GM12891 (cell line): Measurements from ENCODE around the gene NDUFS7.

Source experiments
- DNase-seq: peaks from one replicate; pipeline ENCODE4 v3.0.0; 2011; ENCODE audit warnings: low spot score; ENCODE audit not compliant: insufficient read length
- FAIRE-seq: peaks from 2 replicates; lab custom pipeline; 2011; peaks lifted over from hg19 to GRCh38; lab: Jason Lieb, UNC
- PAX5 ChIP-seq: IDR thresholded peaks from 2 replicates; pipeline ENCODE4 v1.6.1; 2011; ENCODE audit warnings: low read length, moderate library complexity, mild to moderate bottlenecking; ENCODE audit not compliant: insufficient read depth, severe bottlenecking
- POLR2A ChIP-seq: IDR thresholded peaks from 2 replicates; pipeline ENCODE4 v1.6.1; 2011; ENCODE audit warnings: low read depth, low read length, control low read depth
- POLR2AphosphoS5 ChIP-seq: IDR thresholded peaks from 2 replicates; pipeline ENCODE4 v1.6.1; 2011; ENCODE audit warnings: low read depth, low read length, control low read depth
- POU2F2 ChIP-seq: IDR thresholded peaks from 2 replicates; pipeline ENCODE4 v1.6.1; 2011; ENCODE audit warnings: low read depth, mild to moderate bottlenecking, control low read depth, low read length, moderate library complexity
- SPI1 ChIP-seq: IDR thresholded peaks from 2 replicates; pipeline ENCODE4 v1.6.1; 2011; ENCODE audit warnings: low read depth, low read length, control low read depth
- TAF1 ChIP-seq: IDR thresholded peaks from 2 replicates; pipeline ENCODE4 v1.6.1; 2011; ENCODE audit warnings: low read depth, low read length, control low read depth

The NDUFS7 gene

DNA sequence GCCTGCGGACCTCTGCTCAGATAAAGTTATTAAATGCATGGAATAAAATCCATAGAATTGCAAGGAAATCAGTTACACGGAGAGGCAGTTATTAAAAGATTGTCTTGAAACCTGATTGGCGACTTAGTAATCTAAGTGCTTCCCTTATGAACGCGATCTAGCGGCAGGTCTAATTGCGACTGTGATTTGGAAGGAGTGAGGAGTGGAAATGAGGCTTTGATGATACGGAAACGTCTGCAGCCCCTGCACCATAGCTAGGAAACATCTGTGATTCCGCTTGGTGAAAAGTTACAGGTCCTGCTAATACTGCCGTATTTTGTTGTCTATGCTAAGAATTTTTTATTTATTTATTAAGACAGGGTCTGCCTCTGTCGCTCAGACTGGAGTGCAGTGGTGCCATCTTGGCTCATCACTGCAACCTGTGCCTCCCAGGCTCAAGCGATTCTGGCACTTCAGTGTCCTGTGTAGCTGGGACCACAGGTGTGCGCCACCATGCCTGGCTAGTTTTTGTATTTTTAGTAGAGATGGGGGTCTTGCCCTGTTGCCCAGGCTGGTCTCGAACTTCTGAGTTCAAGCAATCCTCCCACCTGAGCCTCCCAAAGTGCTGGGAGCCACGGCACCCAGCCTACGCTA, 887 bp downstream of the NDUFS7 start:
- TF ChIP-seq TAF1: no peak
- TF ChIP-seq POLR2A: no peak
- DNase-seq (no peak), FAIRE-seq (peak; percentile 52)

DNA sequence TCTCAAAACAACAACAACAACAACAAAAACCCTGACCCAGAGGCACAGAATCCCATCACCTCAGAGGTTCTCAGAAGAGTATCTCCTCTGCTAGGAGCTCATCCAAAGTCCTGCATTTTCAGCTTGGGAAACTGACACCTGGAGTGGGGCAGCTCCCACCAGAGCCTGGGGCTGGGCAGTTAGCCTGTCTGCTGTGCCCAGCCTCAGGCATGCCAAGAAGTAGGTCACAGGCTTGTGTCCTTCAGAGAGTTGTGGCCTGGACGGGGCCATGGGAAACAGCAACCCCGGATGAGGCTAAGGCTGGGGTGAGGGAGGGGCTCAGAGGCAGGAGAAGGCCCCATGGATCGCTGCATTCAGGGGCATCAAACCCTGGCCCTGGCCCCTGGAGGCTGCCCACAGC, 2.1 kb downstream of the NDUFS7 start:
- FAIRE-seq (no peak), DNase-seq (no peak)
- TF ChIP-seq TAF1 (no peak), SPI1 (no peak), POLR2A (no peak), POLR2AphosphoS5 (no peak), POU2F2 (no peak), PAX5 (no peak)

DNA sequence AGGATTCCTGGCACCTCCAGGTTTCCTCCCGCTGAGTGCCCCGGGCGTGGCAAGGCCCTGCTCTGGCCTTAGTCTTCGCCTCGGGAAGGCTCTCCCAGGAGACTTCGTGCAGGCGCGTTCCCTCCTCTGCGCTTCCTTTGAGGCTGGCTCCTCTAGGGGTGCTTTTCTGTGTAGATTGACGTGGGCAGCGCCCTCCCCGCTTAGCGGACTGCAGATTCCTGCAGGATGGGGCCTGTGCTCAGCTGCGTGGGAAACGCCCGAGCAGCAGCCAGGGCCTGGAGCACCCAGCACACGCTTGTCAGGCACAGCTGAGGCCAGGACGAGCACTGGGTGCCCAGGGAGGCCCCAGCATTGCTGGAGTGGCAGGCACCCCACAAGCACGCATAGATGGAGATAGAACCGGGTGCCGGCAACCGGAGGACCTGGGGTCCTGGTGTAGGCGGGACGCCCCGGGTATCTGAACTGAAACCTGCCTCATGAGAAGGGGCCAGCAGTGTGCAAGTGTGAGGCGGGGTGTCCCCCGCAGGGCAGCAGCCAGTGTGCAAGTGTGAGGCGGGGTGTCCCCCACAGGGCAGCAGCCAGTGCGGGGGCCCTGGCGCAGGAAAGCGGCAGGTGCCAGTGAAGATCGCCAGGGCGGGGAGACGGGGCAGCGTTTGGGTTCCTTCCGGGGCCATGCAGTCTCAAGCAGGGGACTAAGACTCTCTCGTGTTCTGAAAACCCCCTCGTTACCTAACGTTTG, 3.4 kb downstream of the NDUFS7 start:
- DNase-seq: no peak
- no peak for FAIRE-seq
- TF ChIP-seq TAF1 (no peak), PAX5 (no peak), POLR2AphosphoS5 (no peak), POLR2A (no peak), SPI1 (no peak)

GRCh38 chr19:1387684-1388636, 4.3 kb downstream of the NDUFS7 start:
- FAIRE-seq (no peak), DNase-seq (no peak)
- TF ChIP-seq POU2F2 (no peak), SPI1 (no peak), TAF1 (no peak), PAX5 (no peak), POLR2A (no peak), POLR2AphosphoS5 (no peak)

DNA sequence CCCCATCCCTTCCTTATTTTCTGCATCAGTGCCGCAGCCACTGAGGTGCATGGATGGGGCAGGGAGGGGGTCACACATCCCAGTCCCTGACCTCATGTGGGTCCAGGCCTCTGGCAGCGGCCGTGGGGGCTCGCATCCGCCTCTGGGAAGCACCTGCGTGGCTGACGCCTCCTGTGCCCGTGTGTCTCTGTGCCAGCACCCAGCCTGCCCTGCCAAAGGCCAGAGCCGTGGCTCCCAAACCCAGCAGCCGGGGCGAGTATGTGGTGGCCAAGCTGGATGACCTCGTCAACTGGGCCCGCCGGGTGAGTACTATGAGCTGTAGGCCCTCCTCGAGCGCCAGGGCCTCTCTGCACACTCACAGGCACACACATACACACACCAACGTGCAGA, 4.9 kb downstream of the NDUFS7 start:
- FAIRE-seq: no peak
- TF ChIP-seq POLR2AphosphoS5 (no peak), PAX5 (no peak), POU2F2 (no peak), TAF1 (no peak), POLR2A (no peak), SPI1 (no peak)
- no peak for DNase-seq

DNA sequence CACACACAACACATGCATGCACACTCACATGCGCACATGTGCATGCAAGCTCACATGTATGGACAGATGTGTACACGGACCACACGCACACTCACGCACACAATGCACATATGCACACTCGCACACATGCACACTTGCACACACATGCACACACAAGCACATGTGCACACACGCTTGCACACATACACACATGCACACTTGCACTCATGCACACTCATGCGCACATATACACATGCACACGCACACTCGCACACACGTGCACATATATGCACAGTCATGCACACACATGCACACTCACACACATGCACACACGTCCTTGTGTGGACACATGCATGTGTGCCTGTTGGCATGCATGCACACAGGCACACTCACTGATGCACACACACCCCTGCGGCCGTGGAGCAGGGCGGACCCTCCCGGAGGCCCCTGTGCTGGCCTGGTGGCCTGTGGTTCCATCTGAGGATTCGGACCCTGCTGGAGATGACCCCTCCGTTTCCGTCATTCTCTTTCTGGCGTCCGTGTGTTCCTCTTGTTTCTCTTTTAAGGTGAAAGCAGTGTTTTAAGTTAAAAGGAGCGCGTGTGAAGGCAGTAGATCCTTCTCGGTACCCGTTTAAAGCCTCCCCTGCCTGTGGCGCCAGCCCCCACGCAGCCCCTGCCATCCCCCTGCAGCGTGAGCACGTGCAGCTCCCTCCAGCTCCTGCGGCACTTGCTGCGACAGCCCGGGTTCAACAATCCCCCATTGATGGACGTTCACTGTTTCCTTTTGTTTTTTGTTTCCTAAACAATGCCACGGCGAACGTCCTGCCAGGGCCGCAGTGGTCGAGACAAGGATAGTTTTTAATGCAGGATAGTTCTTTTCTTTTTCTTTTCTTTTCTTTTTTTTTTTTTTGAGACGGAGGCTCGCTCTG, 5.6 kb downstream of the NDUFS7 start:
- TF ChIP-seq POLR2AphosphoS5 (peak; percentile 62; the same call in 1 of the 2 replicates), POU2F2 (peak; percentile 42), TAF1 (no peak)
- FAIRE-seq: peak; percentile 92
- no peak for DNase-seq

- FAIRE-seq: no peak
- no peak for DNase-seq
- TF ChIP-seq PAX5: no peak
- no peak for TF ChIP-seq POLR2A
- no peak for TF ChIP-seq TAF1
- TF ChIP-seq POU2F2: no peak
- no peak for TF ChIP-seq POLR2AphosphoS5
- TF ChIP-seq SPI1: no peak
Measured at GRCh38 chr19:1390890-1391423, 7.2 kb downstream of the NDUFS7 start.

GRCh38 chr19:1392407-1392806, 8.7 kb downstream of the NDUFS7 start:
- no peak for FAIRE-seq
- TF ChIP-seq SPI1 (no peak), TAF1 (no peak), POU2F2 (no peak), POLR2A (no peak), POLR2AphosphoS5 (no peak), PAX5 (no peak)

More at GRCh38 chr19:1392407-1392806, 8.7 kb downstream of the NDUFS7 start:
- no peak for DNase-seq
